Ishikawa (cell line): Measurements from ENCODE around the gene RAB3IL1.

Experiments
- CEBPB ChIP-seq: IDR thresholded peaks from 2 replicates; pipeline ENCODE4 v1.6.1; 2012
- CREB1 ChIP-seq: IDR thresholded peaks from 2 replicates; pipeline ENCODE4 v1.6.1; 2012; ENCODE audit warnings: low read depth
- EGR1 ChIP-seq: IDR thresholded peaks from 2 replicates; pipeline ENCODE4 v1.6.1; 2012
- EP300 ChIP-seq: IDR thresholded peaks from 2 replicates; pipeline ENCODE4 v1.6.1; 2012; ENCODE audit warnings: borderline replicate concordance
- FOXM1 ChIP-seq: IDR thresholded peaks from 2 replicates; pipeline ENCODE4 v1.6.1; 2012; ENCODE audit warnings: low read depth, borderline replicate concordance
- NFIC ChIP-seq: IDR thresholded peaks from 2 replicates; pipeline ENCODE4 v1.6.1; 2012
- RAD21 ChIP-seq: IDR thresholded peaks from 2 replicates; pipeline ENCODE4 v1.6.1; 2012; ENCODE audit warnings: low read depth
- REST ChIP-seq: IDR thresholded peaks from 2 replicates; pipeline ENCODE4 v1.6.1; 2012; ENCODE audit warnings: low read depth, mild to moderate bottlenecking
- TAF1 ChIP-seq: IDR thresholded peaks from 2 replicates; pipeline ENCODE4 v1.6.1; 2012; ENCODE audit warnings: low read depth, mild to moderate bottlenecking
- TCF12 ChIP-seq: IDR thresholded peaks from 2 replicates; pipeline ENCODE4 v1.6.1; 2012; ENCODE audit warnings: low read depth
- YY1 ChIP-seq: IDR thresholded peaks from 2 replicates; pipeline ENCODE4 v1.6.1; 2012; ENCODE audit warnings: low read depth
- TF ChIP-seq, protein P1 (sequence below): IDR thresholded peaks from 2 replicates; pipeline ENCODE4 v1.6.1; 2012

DNA sequence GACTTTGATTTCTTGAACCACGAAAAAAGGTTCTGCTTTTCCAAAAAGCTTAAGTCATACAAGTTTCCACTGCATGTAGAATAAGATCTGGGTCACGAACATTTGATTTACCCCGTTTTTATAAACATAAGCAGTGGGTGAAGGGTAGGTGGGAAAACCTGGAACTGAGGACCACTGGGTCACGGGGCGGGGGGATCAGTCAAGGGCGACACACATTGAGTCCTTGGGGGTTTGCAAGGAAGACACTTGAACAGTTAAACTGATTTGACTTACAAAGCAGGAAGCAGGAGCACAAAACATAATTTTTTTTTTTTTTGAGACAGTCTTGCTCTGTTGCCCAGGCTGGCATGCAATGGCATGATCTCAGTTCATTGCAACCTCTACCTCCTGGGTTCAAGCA lies 36.9 kb downstream of the RAB3IL1 start:
- TF ChIP-seq YY1 (no peak), REST (no peak), NFIC (no peak), TAF1 (no peak), EGR1 (no peak), CEBPB (no peak), CREB1 (no peak), EP300 (no peak), TCF12 (no peak), FOXM1 (no peak), RAD21 (no peak)
- TF ChIP-seq, protein P1, sequence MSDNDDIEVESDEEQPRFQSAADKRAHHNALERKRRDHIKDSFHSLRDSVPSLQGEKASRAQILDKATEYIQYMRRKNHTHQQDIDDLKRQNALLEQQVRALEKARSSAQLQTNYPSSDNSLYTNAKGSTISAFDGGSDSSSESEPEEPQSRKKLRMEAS: no peak
